HEK293 (cell line): ENCODE measurements around the gene RNASE4.
A peak's percentile ranks its signal among the peaks of the same experiment; 100 is the strongest.

Experiments
- BCL6B ChIP-seq: fragments of 450-650 bp; formaldehyde crosslinking; IDR thresholded peaks from 2 replicates; pipeline ENCODE4 v1.5.1; 2017; ENCODE audit warnings: missing biosample characterization, missing genetic modification characterization
- HOXD13 ChIP-seq: sonication (generic); formaldehyde crosslinking; IDR thresholded peaks from 2 replicates; pipeline ENCODE4 v1.8.0; 2022; ENCODE audit warnings: missing genetic modification reagents, borderline replicate concordance
- KLF1 ChIP-seq: fragments of 450-650 bp; formaldehyde crosslinking; IDR thresholded peaks from 2 replicates; pipeline ENCODE4 v1.5.1; 2016; ENCODE audit warnings: missing biosample characterization, missing genetic modification characterization
- KLF10 ChIP-seq: fragments of 450-650 bp; IDR thresholded peaks from 2 replicates; pipeline ENCODE4 v1.5.1; 2018; ENCODE audit warnings: missing biosample characterization, mild to moderate bottlenecking, missing genetic modification characterization
- KLF16 ChIP-seq: fragments of 450-650 bp; formaldehyde crosslinking; IDR thresholded peaks from 2 replicates; pipeline ENCODE4 v1.5.1; 2017; ENCODE audit warnings: missing biosample characterization, missing genetic modification characterization
- MZF1 ChIP-seq: fragments of 450-650 bp; formaldehyde crosslinking; IDR thresholded peaks from 2 replicates; pipeline ENCODE4 v1.5.1; 2017; ENCODE audit warnings: missing biosample characterization, missing genetic modification characterization, borderline replicate concordance
- SP7 ChIP-seq: fragments of 450-650 bp; formaldehyde crosslinking; IDR thresholded peaks from 2 replicates; pipeline ENCODE4 v1.5.1; 2016; ENCODE audit warnings: missing biosample characterization, missing genetic modification characterization
- TSHZ1 ChIP-seq: fragments of 450-650 bp; formaldehyde crosslinking; IDR thresholded peaks from 2 replicates; pipeline ENCODE4 v1.5.1; 2016; ENCODE audit warnings: missing biosample characterization, missing genetic modification characterization, borderline replicate concordance
- ZBTB8A ChIP-seq: fragments of 450-650 bp; formaldehyde crosslinking; IDR thresholded peaks from 2 replicates; pipeline ENCODE4 v1.5.1; 2016; ENCODE audit warnings: missing biosample characterization, missing genetic modification characterization
- ZEB2 ChIP-seq: fragments of 450-650 bp; formaldehyde crosslinking; IDR thresholded peaks from 2 replicates; pipeline ENCODE4 v1.5.1; 2016; ENCODE audit warnings: missing biosample characterization, missing genetic modification characterization
- ZNF155 ChIP-seq: fragments of 450-650 bp; formaldehyde crosslinking; IDR thresholded peaks from 2 replicates; pipeline ENCODE4 v1.5.1; 2016; ENCODE audit warnings: missing biosample characterization, missing genetic modification characterization
- ZNF169 ChIP-seq: fragments of 450-650 bp; formaldehyde crosslinking; IDR thresholded peaks from 2 replicates; pipeline ENCODE4 v1.5.1; 2016; ENCODE audit warnings: missing biosample characterization, missing genetic modification characterization
- ZNF354C ChIP-seq: fragments of 450-650 bp; formaldehyde crosslinking; IDR thresholded peaks from 2 replicates; pipeline ENCODE4 v1.5.1; 2016; ENCODE audit warnings: missing biosample characterization, missing genetic modification characterization, low read depth, borderline replicate concordance
- ZNF404 ChIP-seq: fragments of 450-650 bp; formaldehyde crosslinking; IDR thresholded peaks from 2 replicates; pipeline ENCODE4 v1.5.1; 2017; ENCODE audit warnings: missing biosample characterization, missing genetic modification characterization
- ZNF433 ChIP-seq: fragments of 450-650 bp; formaldehyde crosslinking; IDR thresholded peaks from 2 replicates; pipeline ENCODE4 v1.5.1; 2016; ENCODE audit warnings: missing biosample characterization, missing genetic modification characterization, low read depth
- ZNF513 ChIP-seq: fragments of 450-650 bp; IDR thresholded peaks from 2 replicates; pipeline ENCODE4 v1.5.1; 2018; ENCODE audit warnings: missing biosample characterization, missing genetic modification characterization
- ZNF555 ChIP-seq: fragments of 450-650 bp; formaldehyde crosslinking; conservative IDR thresholded peaks from 2 replicates; pipeline ENCODE4 v1.5.1; 2017; ENCODE audit warnings: missing biosample characterization, mild to moderate bottlenecking, missing genetic modification characterization, inconsistent platforms
- ZNF558 ChIP-seq: fragments of 450-650 bp; formaldehyde crosslinking; IDR thresholded peaks from 2 replicates; pipeline ENCODE4 v1.5.1; 2016; ENCODE audit warnings: missing biosample characterization, missing genetic modification characterization
- ZNF561 ChIP-seq: fragments of 450-650 bp; IDR thresholded peaks from 2 replicates; pipeline ENCODE4 v1.5.1; 2018; ENCODE audit warnings: missing biosample characterization, missing genetic modification characterization, borderline replicate concordance
- ZNF658 ChIP-seq: fragments of 450-650 bp; formaldehyde crosslinking; IDR thresholded peaks from 2 replicates; pipeline ENCODE4; 2016; ENCODE audit warnings: missing biosample characterization, missing genetic modification characterization
- ZNF747 ChIP-seq: fragments of 450-650 bp; formaldehyde crosslinking; IDR thresholded peaks from 2 replicates; pipeline ENCODE4 v1.5.1; 2016; ENCODE audit warnings: missing biosample characterization, missing genetic modification characterization
- ZNF785 ChIP-seq: fragments of 450-650 bp; formaldehyde crosslinking; IDR thresholded peaks from 2 replicates; pipeline ENCODE4 v1.5.1; 2016; ENCODE audit warnings: missing biosample characterization, missing genetic modification characterization
- ZNF792 ChIP-seq: fragments of 450-650 bp; formaldehyde crosslinking; IDR thresholded peaks from 2 replicates; pipeline ENCODE4 v1.5.1; 2016; ENCODE audit warnings: missing biosample characterization, missing genetic modification characterization
- TF ChIP-seq, protein P1 (sequence below): fragments of 450-650 bp; formaldehyde crosslinking; IDR thresholded peaks from 2 replicates; pipeline ENCODE4 v1.5.1; 2016; ENCODE audit warnings: missing biosample characterization, missing genetic modification characterization
- TF ChIP-seq, protein P2 (sequence below): fragments of 450-650 bp; formaldehyde crosslinking; IDR thresholded peaks from 2 replicates; pipeline ENCODE4 v1.5.1; 2017; ENCODE audit warnings: missing biosample characterization, missing genetic modification characterization
- TF ChIP-seq, protein P3 (sequence below): fragments of 450-650 bp; formaldehyde crosslinking; IDR thresholded peaks from 2 replicates; pipeline ENCODE4 v1.5.1; 2016; ENCODE audit warnings: missing biosample characterization, missing genetic modification characterization

The RNASE4 gene

DNA sequence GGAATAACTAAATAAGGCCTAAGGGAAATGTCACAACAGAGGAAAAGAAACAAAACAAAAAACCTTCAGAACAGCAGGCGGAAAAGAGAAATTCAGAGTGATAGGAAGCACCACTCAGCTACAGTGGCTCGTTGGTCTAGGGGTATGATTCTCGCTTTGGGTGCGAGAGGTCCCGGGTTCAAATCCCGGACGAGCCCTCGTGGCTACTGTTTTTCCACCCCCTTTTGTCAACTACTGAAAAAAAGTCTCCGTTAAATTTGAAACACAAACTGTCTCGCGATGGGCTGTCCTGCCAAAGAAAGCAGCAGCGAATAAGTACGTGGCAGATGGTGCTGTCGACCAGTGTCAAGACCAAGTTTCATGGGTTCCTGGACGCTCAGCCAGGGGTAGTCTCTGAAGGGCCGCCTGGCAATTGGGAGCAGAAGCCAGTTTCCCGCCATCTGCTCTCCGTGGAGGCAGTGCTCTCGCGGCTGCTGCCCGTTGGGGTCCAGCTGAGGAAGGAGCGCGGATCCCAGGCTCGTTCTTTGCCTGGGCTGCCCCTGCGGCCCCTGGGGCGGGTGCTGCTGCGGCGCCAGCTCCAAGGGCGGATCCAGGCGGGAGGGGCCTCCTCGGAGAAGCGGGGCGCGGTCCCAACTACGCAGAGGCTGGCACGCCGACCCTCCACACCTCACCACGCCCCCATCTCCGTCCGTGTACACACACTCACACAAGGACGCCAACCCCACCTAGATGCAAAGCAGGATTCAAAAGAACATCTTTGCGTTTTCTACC is at the start of gene RNASE4 (continued):
- peak; percentile 72 for TF ChIP-seq KLF16 (tag by site-specific recombination)
- TF ChIP-seq ZEB2 = peak; percentile 30; the same call in 1 of the 2 replicates
- TF ChIP-seq, protein P1, sequence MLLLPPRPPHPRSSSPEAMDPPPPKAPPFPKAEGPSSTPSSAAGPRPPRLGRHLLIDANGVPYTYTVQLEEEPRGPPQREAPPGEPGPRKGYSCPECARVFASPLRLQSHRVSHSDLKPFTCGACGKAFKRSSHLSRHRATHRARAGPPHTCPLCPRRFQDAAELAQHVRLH (tag by site-specific recombination) = peak; percentile 84
- TF ChIP-seq ZNF561 (tag by site-specific recombination) = peak; percentile 86
- no peak for TF ChIP-seq MZF1
- TF ChIP-seq ZNF513 = no peak
- no peak for TF ChIP-seq ZNF792 (tag by site-specific recombination)
- TF ChIP-seq ZNF747 = no peak
- TF ChIP-seq ZNF169 (tag by site-specific recombination) = no peak
- peak; percentile 46; the same call in 1 of the 2 replicates for TF ChIP-seq ZNF558 (tag by site-specific recombination)
- no peak for TF ChIP-seq ZNF658 (tag by site-specific recombination)
- TF ChIP-seq KLF1 (tag by site-specific recombination) = peak; percentile 93
- no peak for TF ChIP-seq ZNF404 (tag by site-specific recombination)
- no peak for TF ChIP-seq BCL6B (tag by site-specific recombination)
- no peak for TF ChIP-seq TSHZ1
- no peak; the same call in none of the 2 replicates for TF ChIP-seq ZBTB8A (tag by site-specific recombination)
- TF ChIP-seq HOXD13 (CRISPR knock-in tag) = no peak
- peak; percentile 57 for TF ChIP-seq SP7
- no peak for TF ChIP-seq ZNF155 (tag by site-specific recombination)
- no peak for TF ChIP-seq ZNF354C (tag by site-specific recombination)
- no peak; the same call in 1 of the 2 replicates for TF ChIP-seq ZNF785 (tag by site-specific recombination)
- TF ChIP-seq, protein P2, sequence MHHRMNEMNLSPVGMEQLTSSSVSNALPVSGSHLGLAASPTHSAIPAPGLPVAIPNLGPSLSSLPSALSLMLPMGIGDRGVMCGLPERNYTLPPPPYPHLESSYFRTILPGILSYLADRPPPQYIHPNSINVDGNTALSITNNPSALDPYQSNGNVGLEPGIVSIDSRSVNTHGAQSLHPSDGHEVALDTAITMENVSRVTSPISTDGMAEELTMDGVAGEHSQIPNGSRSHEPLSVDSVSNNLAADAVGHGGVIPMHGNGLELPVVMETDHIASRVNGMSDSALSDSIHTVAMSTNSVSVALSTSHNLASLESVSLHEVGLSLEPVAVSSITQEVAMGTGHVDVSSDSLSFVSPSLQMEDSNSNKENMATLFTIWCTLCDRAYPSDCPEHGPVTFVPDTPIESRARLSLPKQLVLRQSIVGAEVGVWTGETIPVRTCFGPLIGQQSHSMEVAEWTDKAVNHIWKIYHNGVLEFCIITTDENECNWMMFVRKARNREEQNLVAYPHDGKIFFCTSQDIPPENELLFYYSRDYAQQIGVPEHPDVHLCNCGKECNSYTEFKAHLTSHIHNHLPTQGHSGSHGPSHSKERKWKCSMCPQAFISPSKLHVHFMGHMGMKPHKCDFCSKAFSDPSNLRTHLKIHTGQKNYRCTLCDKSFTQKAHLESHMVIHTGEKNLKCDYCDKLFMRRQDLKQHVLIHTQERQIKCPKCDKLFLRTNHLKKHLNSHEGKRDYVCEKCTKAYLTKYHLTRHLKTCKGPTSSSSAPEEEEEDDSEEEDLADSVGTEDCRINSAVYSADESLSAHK (tag by site-specific recombination) = peak; percentile 53; the same call in 1 of the 2 replicates
- TF ChIP-seq, protein P3, sequence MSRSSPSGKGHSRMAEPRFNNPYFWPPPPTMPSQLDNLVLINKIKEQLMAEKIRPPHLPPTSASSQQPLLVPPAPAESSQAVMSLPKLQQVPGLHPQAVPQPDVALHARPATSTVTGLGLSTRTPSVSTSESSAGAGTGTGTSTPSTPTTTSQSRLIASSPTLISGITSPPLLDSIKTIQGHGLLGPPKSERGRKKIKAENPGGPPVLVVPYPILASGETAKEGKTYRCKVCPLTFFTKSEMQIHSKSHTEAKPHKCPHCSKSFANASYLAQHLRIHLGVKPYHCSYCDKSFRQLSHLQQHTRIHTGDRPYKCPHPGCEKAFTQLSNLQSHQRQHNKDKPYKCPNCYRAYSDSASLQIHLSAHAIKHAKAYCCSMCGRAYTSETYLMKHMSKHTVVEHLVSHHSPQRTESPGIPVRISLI = peak; percentile 97
- peak; percentile 64; the same call in 1 of the 2 replicates for TF ChIP-seq KLF10 (tag by site-specific recombination)
- TF ChIP-seq ZNF555 (tag by site-specific recombination) = no peak
- TF ChIP-seq ZNF433 = no peak
